Ovary (tissue), 9 donors: ENCODE measurements around the gene ABHD12. TPM values are rescaled to one million over a fixed set of nuclear protein-coding genes. Genes with fewer than 3 reads are reported as not detected.

Experiments used
- DNase-seq, 5 donors: peaks; one replicate each; pipeline ENCODE4 v3.0.0-alpha.2; 2019 to 2020
- H3K27ac ChIP-seq, 2 donors: fragments of 200-600 bp; one replicate each; pipeline versions ENCODE4 v1.5.1 to v1.8.0; 2019 to 2022
- H3K27me3 ChIP-seq: fragments of 200-600 bp; one replicate; pipeline ENCODE4 v1.8.0; 2022
- H3K36me3 ChIP-seq: fragments of 200-600 bp; sonication (generic); one replicate; pipeline ENCODE4 v1.5.1; 2019
- H3K4me1 ChIP-seq: one replicate; pipeline ENCODE4 v1.8.1; 2013; ENCODE audit warnings: mild to moderate bottlenecking, moderate library complexity; ENCODE audit not compliant: insufficient read depth
- H3K4me3 ChIP-seq: fragments of 200-600 bp; sonication (generic); one replicate; pipeline ENCODE4 v1.5.1; 2017
- H3K9me3 ChIP-seq, 2 donors: fragments of 200-600 bp in 1 of 2; sonication (generic) in 1 of 2; one replicate each; pipeline versions ENCODE4 v1.5.1 to v1.8.1; 2013 to 2019; ENCODE audit warnings: mild to moderate bottlenecking in 1 of 2, moderate library complexity in 1 of 2
- CTCF ChIP-seq, 3 donors: fragments of 450-650 bp in 2 of 3; fragments of 200-600 bp in 1 of 3; IDR thresholded peaks; one replicate each; pipeline versions ENCODE4 v1.5.1 to v1.8.0; 2016 to 2022; ENCODE audit warnings: antibody characterized with exemption in 3 of 3, mild to moderate bottlenecking in 1 of 3
- EP300 ChIP-seq: sonication (generic); formaldehyde crosslinking; IDR thresholded peaks from one replicate; pipeline ENCODE4 v1.6.1; 2017; ENCODE audit warnings: antibody characterized with exemption
- POLR2A ChIP-seq: fragments of 450-650 bp; IDR thresholded peaks from one replicate; pipeline ENCODE4 v1.6.1; 2017; ENCODE audit warnings: antibody characterized with exemption, mild to moderate bottlenecking, moderate library complexity
- WGBS, 3 donors: extraction: QIAGEN DNeasy Blood & Tissue Kit in 1 of 3; methylation state at CpG; one replicate each; pipeline versions ENCODE4 v1.1.5 to v1.1.7; 2013 to 2017; 5-methylcytosine and 5-hydroxymethylcytosine counted together
- intact Hi-C, 4 donors: fragments of 100-400 bp; cut with DNase I; formaldehyde crosslinking; loops; one replicate each; pipeline versions ENCODE4 v1.11.0 to v1.15.1; 2022 to 2023
- polyA plus RNA-seq, 2 donors: library from polyadenylated mRNA; stranded (reverse); fragments of 200-250 nt in 1 of 2; fragments of 350-450 nt in 1 of 2; fragmentation: Illumina TruSeq in 1 of 2; extraction: RNeasy Lipid Tissue Mini Kit (QIAGEN cat#74804) in 1 of 2; gene quantifications; one replicate each; pipeline ENCODE4 v1.2.3, GENCODE V29; 2013 to 2014
- total RNA-seq, 7 donors: library from RNA; depleted of rRNA in 2 of 7; stranded (reverse); fragments of >200 nt in 2 of 7; fragmentation: NEBNext Ultra II Directional in 3 of 7; extraction: Animal tissue kit (Norgen Biotek cat#: 25700) in 3 of 7; gene quantifications; one replicate each; pipeline versions ENCODE4 v1.1.0 to v1.2.4, GENCODE V29; 2016 to 2023
- donor health status: DM: no; HTN: no; CAD: no; lungs with moderate emphysema.
- donor health status: DM: no; HTN: no; CAD: no.
- donor health status: Bipolar disorder and iron deficiency.
- donor health status: DM: yes; HTN: yes; CAD: no.
- donor health status: DM: no; HTN: no; CAD: no.
- donor health status: DM: yes; HTN: yes; CAD: no.

Gene ABHD12
- total and polyA plus RNA-seq, 9 donors, result 15.0 to 87.6 (median 37.6) TPM

GRCh38 chr20:25280051-25280573 lies 110.5 kb downstream of the ABHD12 start:
- Histone ChIP-seq H3K9me3 (no peaks in the 10 kb centered on the region), H3K27ac (no peak overlapping the region), H3K4me1 (no peaks in the 10 kb centered on the region), H3K4me3 (no peak overlapping the region), H3K36me3 (no peaks in the 10 kb centered on the region), H3K27me3 (no peaks in the 10 kb centered on the region)
- WGBS, 3 donors, result 58 to 83% (median 65%) methylated on average over 15 of the region's 15 CpGs
- intact Hi-C loops, result no loop called here
- peak in 4 of 5 donors; percentile 7 to 41 (median 18) for DNase-seq
- no peak for TF ChIP-seq POLR2A

DNA sequence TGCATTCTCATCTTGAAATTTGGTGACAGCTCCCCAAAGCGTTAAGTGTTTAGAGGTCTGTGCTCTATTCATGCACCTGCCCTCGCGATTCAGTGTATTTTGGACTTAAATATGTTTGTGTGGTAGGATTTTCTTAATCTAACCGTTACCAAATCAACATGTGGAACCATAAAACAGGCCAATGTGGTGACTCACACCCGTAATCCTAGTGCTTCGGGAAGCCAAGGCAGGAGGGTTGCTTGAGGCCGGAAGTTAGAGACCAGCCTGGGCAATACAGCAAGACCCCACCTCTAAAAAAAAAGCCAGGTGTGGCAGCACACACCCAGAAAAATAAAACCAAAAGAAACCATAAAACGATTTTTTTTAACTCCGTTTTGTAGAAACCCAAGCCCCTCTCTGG lies 111.2 kb downstream of the ABHD12 start:
- Histone ChIP-seq H3K4me3 (no peak overlapping the region), H3K27ac (no peak overlapping the region), H3K9me3 (no peaks in the 10 kb centered on the region), H3K27me3 (no peaks in the 10 kb centered on the region), H3K4me1 (no peaks in the 10 kb centered on the region), H3K36me3 (no peaks in the 10 kb centered on the region)
- 78 to 90% (median 86%) methylated on average over 9 of the region's 9 CpGs for WGBS, 3 donors
- no peak for TF ChIP-seq CTCF (IDR thresholded peaks at IDR 0.05)
- no peak for TF ChIP-seq POLR2A
- TF ChIP-seq EP300, result no peak
- peak in 1 of 5 donors; percentile 2 for DNase-seq
- intact Hi-C loops, result no loop called here

- Histone ChIP-seq H3K36me3 (no peaks in the 10 kb centered on the region), H3K4me3 (no peak overlapping the region), H3K9me3 (no peaks in the 10 kb centered on the region), H3K4me1 (no peaks in the 10 kb centered on the region), H3K27me3 (no peaks in the 10 kb centered on the region), H3K27ac (no peak overlapping the region)
- TF ChIP-seq CTCF (IDR thresholded peaks at IDR 0.05), result no peak
- no peak for TF ChIP-seq EP300
- TF ChIP-seq POLR2A, result no peak
- intact Hi-C loops, result no loop called here
- peak; percentile 5 to 23 (median 14) for DNase-seq
- WGBS, 3 donors, result 89 to 93% (median 90%) methylated on average over 26 of the region's 26 CpGs
Observed at GRCh38 chr20:25278636-25279361, 111.8 kb downstream of the ABHD12 start.

DNA sequence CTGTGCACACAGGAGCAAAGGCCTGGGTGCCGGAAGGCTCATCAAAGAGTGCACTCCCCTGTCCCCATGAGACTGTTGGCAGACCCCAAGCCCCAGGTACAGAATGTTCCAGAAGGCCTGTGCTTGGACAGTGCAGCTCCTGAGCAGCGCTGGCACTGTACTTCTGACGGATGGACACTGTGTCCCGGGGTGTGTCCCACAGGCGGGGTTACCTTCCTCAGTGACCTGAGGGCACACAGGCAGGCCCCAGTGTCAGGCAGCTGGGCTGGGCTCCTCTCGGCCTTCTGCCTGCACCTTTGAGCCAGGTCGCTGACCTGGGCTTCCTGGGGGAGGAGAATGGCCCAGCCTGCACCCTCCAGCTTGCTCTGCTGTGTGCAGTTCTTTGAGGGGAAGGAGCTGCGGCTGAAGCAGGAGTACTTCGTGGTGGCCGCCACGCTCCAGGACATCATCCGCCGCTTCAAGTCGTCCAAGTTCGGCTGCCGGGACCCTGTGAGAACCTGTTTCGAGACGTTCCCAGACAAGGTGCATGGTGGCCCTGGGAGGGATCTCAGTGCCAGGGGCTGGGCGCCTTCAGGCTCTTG lies 112.6 kb downstream of the ABHD12 start:
- H3K9me3 ChIP-seq, result no peaks in the 10 kb centered on the region
- no peaks in the 10 kb centered on the region for H3K4me1 ChIP-seq
- no peaks in the 10 kb centered on the region for H3K27me3 ChIP-seq
- peak in 4 of 5 donors; percentile 6 to 25 (median 11) for DNase-seq
- no peak overlapping the region for H3K4me3 ChIP-seq
- H3K36me3 ChIP-seq, result no peaks in the 10 kb centered on the region
- intact Hi-C loops, result no loop called here
- H3K27ac ChIP-seq, result no peak overlapping the region
- no peak for TF ChIP-seq EP300
- no peak for TF ChIP-seq POLR2A
- TF ChIP-seq CTCF (IDR thresholded peaks at IDR 0.05), result no peak
- WGBS, 3 donors, result 89 to 95% (median 93%) methylated on average over 18 to 19 of the region's 19 CpGs
